NT2/D1 (cell line): ENCODE results near the gene ADH5.

Experiments used
- SUZ12 ChIP-seq: IDR thresholded peaks from 2 replicates; pipeline ENCODE4 v1.6.1; 2011; ENCODE audit not compliant: insufficient read length, insufficient read depth; ENCODE audit errors: extremely low read depth
- YY1 ChIP-seq: IDR thresholded peaks from 2 replicates; pipeline ENCODE4 v1.6.1; 2011; ENCODE audit not compliant: insufficient read length, insufficient read depth

GRCh38 chr4:99120501-99120900 is 31.9 kb upstream of the ADH5 start:
- TF ChIP-seq YY1 (no peak), SUZ12 (no peak)
